ENCODE data around the gene CGB8.
A peak's percentile ranks its signal among the peaks of the same experiment; 100 is the strongest.
"Not testable (repeated sequence)": the region's sequence is repeated elsewhere in the genome, so short reads cannot be mapped to it uniquely, and the experiment has no call there.

GRCh38 chr19:49074869-49075268 lies 26.0 kb upstream of the CGB8 start:
- TF ChIP-seq CTCF (IDR thresholded peaks at IDR 0.05; ENCODE audit: low read length) = peak; percentile 34
- not testable (repeated sequence) for TF ChIP-seq EZH2 (IDR thresholded peaks at IDR 0.05; ENCODE audit: borderline replicate concordance, low read length)

All from OCI-LY1 (cell line).